Measurements from ENCODE around the gene ZNF124. TPM values are rescaled to one million over a fixed set of nuclear protein-coding genes. Genes with fewer than 3 reads are reported as not detected.

Gene ZNF124
- total and polyA plus RNA-seq, 2 experiments from 2014 or later = 23.2 to 43.9 TPM

GRCh38 chr1:247184254-247184653 is 12.4 kb upstream of the ZNF124 start (continued):
- TF ChIP-seq ZNF462 (CRISPR knock-in tag; IDR thresholded peaks at IDR 0.05) (no peak), STAT1 (IDR thresholded peaks at IDR 0.05; ENCODE audit: unreplicated experiment) (no peak), EZH2 (IDR thresholded peaks at IDR 0.05; ENCODE audit: low read depth, unreplicated experiment) (no peak), NANOG (IDR thresholded peaks at IDR 0.05; ENCODE audit: borderline replicate concordance) (no peak), ZNF114 (CRISPR knock-in tag; IDR thresholded peaks at IDR 0.05) (no peak), POLR2AphosphoS5 (IDR thresholded peaks at IDR 0.05; ENCODE audit: low read depth) (no peak), ZNF331 (CRISPR knock-in tag; IDR thresholded peaks at IDR 0.05; ENCODE audit: low read depth) (no peak)

GRCh38 chr1:247182994-247183393 is 11.2 kb upstream of the ZNF124 start:
- Mint-ChIP-seq H3K36me3 (ENCODE audit: low read depth) (peaks cover 26% of the 10 kb centered on the region), H3K9me3 (peaks cover 24% of the 10 kb centered on the region), H3K27me3 (ENCODE audit: insufficient read depth, low read depth, poor library complexity) (peaks cover 3% of the 10 kb centered on the region), H3K4me3 (no peak overlapping the region), H3K4me1 (no peaks in the 10 kb centered on the region), H3K27ac (no peak overlapping the region)
- no peaks in the 10 kb centered on the region for H3K27me3 ChIP-seq (ENCODE audit: insufficient read depth)
- H3K4me1 ChIP-seq (ENCODE audit: insufficient read depth) = no peaks in the 10 kb centered on the region
- H3K79me2 ChIP-seq (replicated peaks; ENCODE audit: insufficient read depth) = no peaks in the 10 kb centered on the region
- no peak for ATAC-seq
- no peak overlapping the region for H3K4me3 ChIP-seq
- DNase-seq (ENCODE audit: low spot score) = no peak
- H3K4me2 ChIP-seq = no peak overlapping the region
- no peaks in the 10 kb centered on the region for H4K20me1 ChIP-seq (replicated peaks; ENCODE audit: insufficient read depth)
- H3F3A ChIP-seq (replicated peaks; ENCODE audit: low read depth) = no peaks in the 10 kb centered on the region
- no peak overlapping the region for H2AFZ ChIP-seq
- no peak overlapping the region for H3K27ac ChIP-seq (ENCODE audit: low read depth)
- 0 out of 2 replicates have a peak, but pooled peaks cover 2% of the 10 kb centered on the region for H3K9me2 ChIP-seq (ENCODE audit: insufficient read depth)
- peaks cover under 1% of the 10 kb centered on the region; the same call in 1 of the 2 replicates for H3K36me3 ChIP-seq (ENCODE audit: insufficient read depth)
- TF ChIP-seq EZH2phosphoT487 (IDR thresholded peaks at IDR 0.05; ENCODE audit: unreplicated experiment) (no peak), REST (IDR thresholded peaks at IDR 0.05; ENCODE audit: unreplicated experiment) (no peak), JUNB (IDR thresholded peaks at IDR 0.05; ENCODE audit: unreplicated experiment) (no peak), NANOG (IDR thresholded peaks at IDR 0.05; ENCODE audit: borderline replicate concordance) (no peak)

Data from GM23338 (cell line).